ENCODE results near the gene ELP6. TPM values are rescaled to one million over a fixed set of nuclear protein-coding genes. Genes with fewer than 3 reads are reported as not detected.

Gene ELP6
- total and polyA plus RNA-seq, 9 of the 15 experiments (the other 6 are each of a cell fraction or from before 2014, with no cell fraction given): 76.9 to 198 (median 83.3) TPM

- intact Hi-C loops (cut with micrococcal nuclease) (no loop called here), in situ Hi-C loops (cut with MboI) (no loop called here)
- Histone ChIP-seq H2AFZ (ENCODE audit: low read depth, low read length) (no peak overlapping the region), H3K36me3 (ENCODE audit: control insufficient read depth, insufficient read depth, low read length) (peaks cover 28% of the 10 kb centered on the region; the same call in 2 of the 3 replicates), H3K4me2 (ENCODE audit: insufficient read depth, low read length) (no peak overlapping the region), H3K4me1 (replicated peaks in 1 of 2; ENCODE audit: control insufficient read depth in 2 of 2, insufficient read depth in 2 of 2, low read length in 2 of 2) (no peaks in the 10 kb centered on the region; a peak in 1 of 5 replicates), H4K20me1 (replicated peaks; ENCODE audit: control insufficient read depth, insufficient read depth, low read length) (0 out of 2 replicates have a peak, but pooled peaks cover 5% of the 10 kb centered on the region), H3K9me1 (ENCODE audit: control insufficient read depth, insufficient read depth, low read length) (no peaks in the 10 kb centered on the region), H3K9me3 (replicated peaks; ENCODE audit: control insufficient read depth, insufficient read depth, low read depth, low read length) (no peaks in the 10 kb centered on the region), H3K79me2 (ENCODE audit: control insufficient read depth, insufficient read depth, low read length) (peaks cover 80% of the 10 kb centered on the region), H3K27me3 (ENCODE audit: control insufficient read depth in 2 of 2, insufficient read depth in 2 of 2, low read length in 2 of 2) (no peaks in the 10 kb centered on the region), H3K9ac (ENCODE audit: insufficient read depth in 1 of 2, low read depth in 2 of 2, low read length in 2 of 2) (no peak overlapping the region), H3K4me3 (no peak overlapping the region), H3K27ac (ENCODE audit: extremely low read depth, low read depth, low read length) (no peak overlapping the region)
- POLR2A ChIA-PET: interaction anchor here (0.6 to 1.0 kb wide), 3 partner anchors 11 to 428 kb away, joined by 3 read pairs; partner anchors contain the start of gene SCAP
- 72% methylated on average over 1 of the region's 1 CpG for WGBS (ENCODE audit: insufficient coverage, low coverage, missing lambda C conversion rate)
- TF ChIP-seq ZC3H11A (IDR thresholded peaks at IDR 0.05; ENCODE audit: low read depth, low read length): no peak
- TF ChIP-seq E2F1 (CRISPR knock-in tag; IDR thresholded peaks at IDR 0.05): no peak
- TF ChIP-seq ELK3 (CRISPR knock-in tag; IDR thresholded peaks at IDR 0.05): no peak
- TF ChIP-seq RBFOX2 (IDR thresholded peaks at IDR 0.05; ENCODE audit: low read depth, low read length): no peak
- TF ChIP-seq MBD1 (CRISPR knock-in tag; IDR thresholded peaks at IDR 0.05): no peak
- no peak for TF ChIP-seq EP300 (IDR thresholded peaks at IDR 0.05; ENCODE audit: low read length)
- no peak for TF ChIP-seq ZNF175 (CRISPR knock-in tag; IDR thresholded peaks at IDR 0.05; ENCODE audit: low read depth)
- no peak for TF ChIP-seq BMI1 (IDR thresholded peaks at IDR 0.05; ENCODE audit: low read length)
- no peak for TF ChIP-seq MLX (CRISPR knock-in tag; conservative IDR thresholded peaks at IDR 0.05)
- TF ChIP-seq MAZ (CRISPR knock-in tag; conservative IDR thresholded peaks at IDR 0.05 in 1 of 2, IDR thresholded peaks at IDR 0.05 in 1 of 2): no peak
- TF ChIP-seq SREBF1 (IDR thresholded peaks at IDR 0.05; ENCODE audit: borderline replicate concordance, low read depth, low read length): no peak
- no TSS peak for BruUV-seq (replicated peaks)
- ATAC-seq: no peak
- FAIRE-seq: no peak
- CTCF ChIA-PET (ENCODE audit: low intra/inter-chr PET ratio): no interaction called here
- DNase-seq (ENCODE audit: extremely low read depth in 1 of 4, low spot score in 3 of 4): no peak
Measured at GRCh38 chr3:47464588-47464987, 48.9 kb downstream of the ELP6 start.
